Fibroblast of skin of left quadriceps (primary cell): ENCODE results near the gene PEPD.

Experiments used
- DNase-seq, 2 experiments: peaks; one replicate each; pipeline ENCODE4 v3.0.0-alpha.2; 2013; ENCODE audit warnings: low read depth in 2 of 2

Gene PEPD

DNA sequence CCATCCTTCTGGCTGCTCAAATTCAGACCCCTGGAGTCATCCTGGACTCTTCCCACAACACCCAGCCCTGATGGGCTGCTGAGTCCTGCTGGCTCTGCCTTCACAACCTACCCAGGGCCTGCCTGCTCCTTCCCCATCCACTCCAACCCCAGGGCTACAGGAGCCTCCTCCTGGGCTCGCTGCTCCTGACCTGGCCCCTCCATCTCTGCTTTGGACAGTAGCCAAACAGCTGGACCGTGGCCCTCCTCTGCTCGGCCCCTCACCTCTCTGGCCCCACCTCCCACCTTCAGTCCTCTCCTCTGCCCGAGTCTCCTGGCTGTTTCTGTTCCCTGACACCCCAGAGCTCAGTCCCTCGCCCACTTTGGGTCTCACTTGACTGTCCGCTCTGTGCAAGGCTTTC, 81.3 kb downstream of the PEPD start:
- no peak for DNase-seq

- DNase-seq: no peak
Observed at GRCh38 chr19:33438987-33439781, 82.4 kb downstream of the PEPD start.

DNA sequence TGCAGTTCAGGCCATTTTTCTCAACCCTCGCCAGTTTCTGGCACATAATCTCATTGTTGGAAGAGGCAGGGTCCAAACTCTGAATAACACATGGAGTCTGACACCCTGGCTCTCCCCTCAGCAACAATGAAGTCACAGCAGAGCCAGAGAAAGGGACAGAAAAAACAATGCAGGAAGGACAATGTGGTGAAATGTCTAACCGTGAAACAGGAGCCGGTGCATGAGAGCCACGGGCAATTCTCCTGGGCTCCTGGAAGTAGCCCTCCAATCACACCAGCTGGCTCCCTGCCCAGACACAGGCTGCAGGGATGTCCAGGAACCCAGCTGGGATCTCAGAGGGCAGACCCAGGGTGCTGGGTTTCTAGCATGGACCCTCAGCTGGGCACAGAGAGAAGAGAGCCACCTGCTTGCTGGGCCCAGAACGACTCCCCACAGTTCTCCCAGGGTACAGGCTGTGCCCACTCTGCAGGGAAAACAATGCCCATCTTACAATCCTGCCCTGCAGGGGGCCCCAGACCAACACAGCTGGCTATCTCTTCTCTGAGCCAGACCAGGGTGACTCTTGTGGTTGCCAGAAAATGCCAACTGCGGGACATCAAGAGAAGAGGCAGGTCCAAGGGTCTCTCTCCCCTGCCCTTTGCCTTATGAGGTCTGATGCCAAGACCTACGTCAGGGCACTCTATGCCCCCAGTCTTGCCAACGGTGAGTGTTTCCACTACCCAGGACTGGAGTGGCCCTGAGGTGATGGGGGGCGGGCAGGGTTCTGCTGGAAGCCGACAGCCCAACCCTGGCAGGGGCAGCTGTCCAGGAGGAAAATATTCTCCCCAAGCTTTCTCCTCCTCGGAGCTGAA, 83.5 kb downstream of the PEPD start:
- DNase-seq: no peak

DNA sequence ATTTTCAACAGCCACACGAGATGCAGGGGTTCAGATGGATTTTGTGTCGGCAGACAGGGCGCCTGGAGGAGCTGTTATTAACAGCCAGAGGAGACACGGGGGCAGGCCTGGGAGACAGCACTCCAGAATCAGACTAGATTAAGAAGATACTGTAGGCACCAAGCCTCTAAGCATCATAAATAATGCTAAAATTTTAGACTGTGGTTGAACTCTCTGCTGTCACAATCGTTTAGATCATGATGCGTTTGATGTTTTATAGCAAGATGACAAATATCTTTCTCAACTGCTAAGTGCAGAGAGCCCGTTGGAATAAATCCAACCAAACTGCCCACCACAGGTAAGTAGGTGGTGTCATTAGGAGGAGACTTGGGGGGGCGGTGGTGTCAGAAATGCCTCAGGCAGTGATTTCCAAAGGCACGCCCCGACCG, 84.2 kb downstream of the PEPD start:
- no peak for DNase-seq

- DNase-seq: no peak
Observed at GRCh38 chr19:33436360-33437345, 84.9 kb downstream of the PEPD start.

GRCh38 chr19:33435706-33436359, 85.8 kb downstream of the PEPD start:
- no peak for DNase-seq

DNA sequence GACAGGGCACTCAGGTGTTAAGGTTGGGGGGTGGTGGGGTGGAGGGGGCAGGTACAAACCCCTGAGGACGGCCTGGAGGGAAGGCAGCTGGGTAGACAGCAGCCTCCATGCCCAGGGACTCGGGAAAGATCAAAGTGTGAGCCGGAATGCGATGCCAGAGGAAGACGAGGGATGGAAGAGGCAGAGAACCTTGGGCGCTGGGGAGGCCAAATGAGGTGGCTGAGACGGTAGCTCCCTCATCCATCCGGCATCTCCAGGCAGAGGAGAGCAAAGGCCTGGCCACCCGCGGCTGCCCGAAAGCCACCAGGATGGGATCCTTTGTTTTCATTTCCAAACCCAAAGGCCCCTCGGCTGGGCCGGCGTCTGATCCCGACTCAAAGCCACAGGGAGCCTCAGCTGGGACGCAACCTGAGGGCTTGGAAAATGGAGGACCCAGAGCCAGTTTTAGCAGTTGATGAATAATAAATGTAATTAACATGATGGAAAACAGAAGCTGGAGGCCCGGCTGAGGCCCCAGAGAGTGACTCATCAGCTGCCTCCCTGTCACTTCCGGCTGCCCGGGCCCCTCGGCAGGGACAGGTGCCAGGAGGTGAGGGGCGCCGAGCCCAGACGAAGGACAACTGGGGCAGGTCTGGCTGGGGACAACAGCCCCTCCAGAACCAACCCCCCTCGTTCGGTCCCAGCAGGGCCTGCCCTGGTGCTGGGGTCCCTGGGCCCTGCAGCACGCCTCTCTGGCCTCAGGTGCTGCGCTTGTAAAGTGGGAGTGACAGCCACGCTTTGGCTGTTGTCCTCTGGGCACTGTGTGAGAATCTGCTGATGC, 86.5 kb downstream of the PEPD start:
- peak; percentile 7 to 8 for DNase-seq

GRCh38 chr19:33434069-33434885, 87.3 kb downstream of the PEPD start:
- no peak for DNase-seq

- DNase-seq: no peak
Observed at GRCh38 chr19:33432446-33433170, 89.0 kb downstream of the PEPD start.

- DNase-seq: no peak
Observed at GRCh38 chr19:33432015-33432414, 89.6 kb downstream of the PEPD start.

GRCh38 chr19:33430674-33431277, 90.8 kb downstream of the PEPD start:
- DNase-seq: peak; percentile 23 to 27

DNA sequence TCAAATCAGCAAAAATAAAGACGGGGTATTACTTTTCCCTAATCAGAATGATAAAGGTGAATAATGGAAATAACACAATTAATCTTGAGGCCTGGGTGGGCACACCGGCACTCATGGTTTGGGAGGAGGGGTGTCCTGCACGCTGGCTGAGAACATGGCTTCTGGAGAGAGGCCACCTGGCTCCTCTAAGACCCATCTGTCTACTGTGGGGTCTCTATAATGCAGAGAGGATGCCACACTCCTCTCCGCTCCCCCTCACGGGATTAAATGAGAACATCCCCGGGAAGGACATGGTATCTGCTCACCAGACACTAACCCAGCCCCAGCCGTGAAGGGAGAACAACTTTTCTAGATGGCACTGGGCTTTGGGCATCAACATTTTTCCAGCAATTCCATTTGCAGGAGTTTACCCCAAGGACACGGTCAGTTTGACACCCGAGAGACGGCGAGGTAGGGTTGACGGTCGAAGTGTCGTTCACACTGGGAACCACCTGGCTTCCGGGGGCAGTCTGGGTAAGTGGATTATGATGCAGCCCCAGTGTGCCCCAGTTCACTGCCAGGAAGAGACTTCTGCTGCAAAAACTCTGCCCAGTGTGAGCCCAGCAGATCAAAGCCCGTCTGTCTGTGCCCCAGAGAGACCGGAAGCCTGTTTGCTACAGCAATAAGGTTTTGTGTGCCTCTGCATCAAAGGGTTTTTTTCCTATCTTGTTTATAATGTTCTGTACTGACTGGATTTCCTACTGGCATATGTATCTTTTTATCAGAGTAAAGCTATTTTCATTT, 91.5 kb downstream of the PEPD start:
- DNase-seq: no peak

DNA sequence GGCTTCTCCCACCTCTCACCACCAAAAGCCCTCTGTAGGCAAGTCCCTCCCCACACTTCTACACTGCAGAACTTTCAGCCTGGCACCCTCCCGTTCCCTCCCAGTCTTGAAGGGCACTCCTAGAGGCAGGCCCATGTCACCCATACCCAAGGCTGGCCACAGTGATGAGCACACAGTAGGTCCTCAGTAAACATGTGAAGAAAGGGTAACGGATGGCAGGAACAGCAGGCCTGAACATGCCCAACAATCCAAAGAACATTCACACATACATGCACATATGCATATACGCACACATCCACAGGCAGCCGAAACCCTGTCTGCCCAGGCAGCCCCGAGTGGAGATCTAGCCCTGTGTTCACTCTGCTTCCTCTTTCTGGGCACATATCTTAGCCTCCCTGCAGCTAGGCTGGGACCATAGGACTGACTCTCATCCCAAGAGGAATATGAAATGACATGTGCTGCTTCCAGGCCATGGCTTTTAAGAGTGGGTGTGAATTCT, 92.9 kb downstream of the PEPD start:
- no peak for DNase-seq

DNA sequence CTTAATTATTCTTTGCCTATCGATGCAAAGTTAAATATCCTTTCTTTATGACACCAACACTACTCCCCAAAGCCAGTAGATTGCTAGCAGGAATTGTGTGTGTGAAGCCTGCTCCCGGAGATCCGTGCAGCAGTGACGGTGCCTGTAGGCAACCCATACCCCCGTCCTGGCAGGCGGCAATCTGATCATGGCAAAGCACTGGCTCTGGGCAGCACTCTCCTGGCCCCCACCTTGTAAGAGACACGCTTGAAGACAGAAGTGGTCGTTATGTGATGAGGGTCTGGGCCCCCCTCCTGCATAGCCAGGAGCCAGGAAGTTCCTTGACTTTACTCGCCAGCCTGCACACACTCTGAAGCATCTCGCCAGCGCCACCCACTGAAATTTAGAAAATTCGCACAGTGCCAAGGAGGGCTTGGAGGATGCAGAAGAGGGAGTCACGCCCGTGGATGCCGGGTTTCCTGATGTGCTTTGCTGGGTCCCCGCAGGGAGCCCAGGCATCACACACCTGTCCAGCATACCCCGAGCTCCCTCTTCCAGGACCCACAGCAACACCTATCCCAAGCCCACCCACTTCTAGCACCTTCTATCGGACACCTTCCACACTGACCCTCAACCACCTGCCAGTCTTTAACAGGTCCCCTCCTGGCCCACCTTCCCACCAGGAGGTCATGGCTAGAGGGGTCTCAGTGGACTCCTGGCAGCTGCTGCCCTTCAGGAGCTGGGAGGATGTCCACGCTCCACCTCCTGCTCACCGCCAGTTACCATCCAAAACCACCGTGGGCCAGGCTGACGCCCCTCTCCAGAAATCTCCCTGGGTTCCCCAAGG, 93.6 kb downstream of the PEPD start:
- DNase-seq: no peak

- no peak for DNase-seq
Observed at GRCh38 chr19:33426621-33427361, 94.8 kb downstream of the PEPD start.

DNA sequence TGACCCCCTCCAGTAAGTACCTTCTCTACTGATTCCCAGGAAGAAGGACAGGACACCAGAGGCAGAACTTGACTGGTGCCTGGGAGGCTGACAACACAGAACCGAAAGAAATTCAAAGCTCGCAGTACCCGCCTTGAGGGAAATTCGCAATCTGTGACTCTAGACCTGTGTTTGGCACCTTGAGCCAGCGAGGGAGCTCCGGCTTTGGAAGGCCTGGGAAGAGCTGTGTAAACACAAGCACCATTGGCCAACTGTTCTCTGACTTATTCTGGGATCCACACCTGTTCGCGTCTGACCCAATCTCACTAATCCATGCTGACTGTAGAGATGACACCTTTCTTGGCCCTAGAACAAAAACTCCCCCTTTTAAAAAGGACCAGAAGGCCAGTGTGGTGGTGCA, 97.4 kb downstream of the PEPD start:
- DNase-seq: no peak
